ENCODE data around the gene AARS2.

AARS2 gene

DNA sequence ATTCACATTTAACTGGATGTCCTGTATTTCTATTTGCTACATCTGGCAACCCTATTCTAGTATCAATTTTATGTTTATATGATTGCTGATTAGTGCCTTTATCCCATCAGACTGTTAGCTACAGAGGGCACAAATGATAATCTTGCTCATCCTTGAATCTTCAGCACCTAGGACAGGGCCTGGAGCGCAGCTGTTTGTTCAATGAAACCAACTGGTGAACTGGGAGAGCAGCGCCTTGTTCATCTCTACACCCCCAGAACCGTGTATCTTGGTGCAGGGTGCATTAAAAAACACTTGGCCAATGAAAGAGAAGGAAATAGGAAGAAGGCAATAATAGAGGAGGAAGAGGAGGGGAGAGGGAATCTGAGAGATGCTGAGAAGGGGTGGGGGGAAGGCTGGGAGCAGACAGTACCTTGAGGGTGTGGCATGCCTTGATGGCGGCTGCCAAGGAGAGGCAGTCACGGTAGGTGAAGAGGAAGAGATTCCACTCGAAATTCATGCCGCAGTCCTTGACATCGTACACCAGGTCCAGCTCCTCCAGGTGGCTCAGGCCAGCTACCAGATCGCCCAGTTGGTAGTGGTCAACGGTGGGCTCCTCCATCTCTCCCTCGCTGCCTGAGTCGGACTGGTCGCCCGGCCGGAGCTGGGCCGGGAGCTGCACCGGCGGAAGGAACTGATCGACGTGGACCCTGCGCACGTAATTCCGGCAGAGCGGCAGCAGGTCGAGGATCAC lies 27.4 kb downstream of the AARS2 start:
- no peak for TF ChIP-seq EZH2phosphoT487 (IDR thresholded peaks at IDR 0.05; ENCODE audit: borderline replicate concordance, low read length)
- TF ChIP-seq, protein P1, sequence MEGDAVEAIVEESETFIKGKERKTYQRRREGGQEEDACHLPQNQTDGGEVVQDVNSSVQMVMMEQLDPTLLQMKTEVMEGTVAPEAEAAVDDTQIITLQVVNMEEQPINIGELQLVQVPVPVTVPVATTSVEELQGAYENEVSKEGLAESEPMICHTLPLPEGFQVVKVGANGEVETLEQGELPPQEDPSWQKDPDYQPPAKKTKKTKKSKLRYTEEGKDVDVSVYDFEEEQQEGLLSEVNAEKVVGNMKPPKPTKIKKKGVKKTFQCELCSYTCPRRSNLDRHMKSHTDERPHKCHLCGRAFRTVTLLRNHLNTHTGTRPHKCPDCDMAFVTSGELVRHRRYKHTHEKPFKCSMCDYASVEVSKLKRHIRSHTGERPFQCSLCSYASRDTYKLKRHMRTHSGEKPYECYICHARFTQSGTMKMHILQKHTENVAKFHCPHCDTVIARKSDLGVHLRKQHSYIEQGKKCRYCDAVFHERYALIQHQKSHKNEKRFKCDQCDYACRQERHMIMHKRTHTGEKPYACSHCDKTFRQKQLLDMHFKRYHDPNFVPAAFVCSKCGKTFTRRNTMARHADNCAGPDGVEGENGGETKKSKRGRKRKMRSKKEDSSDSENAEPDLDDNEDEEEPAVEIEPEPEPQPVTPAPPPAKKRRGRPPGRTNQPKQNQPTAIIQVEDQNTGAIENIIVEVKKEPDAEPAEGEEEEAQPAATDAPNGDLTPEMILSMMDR (IDR thresholded peaks at IDR 0.05; ENCODE audit: low read depth, low read length, poor library complexity, severe bottlenecking): no peak
- H3K4me2 ChIP-seq (ENCODE audit: low read length): no peak overlapping the region

DNA sequence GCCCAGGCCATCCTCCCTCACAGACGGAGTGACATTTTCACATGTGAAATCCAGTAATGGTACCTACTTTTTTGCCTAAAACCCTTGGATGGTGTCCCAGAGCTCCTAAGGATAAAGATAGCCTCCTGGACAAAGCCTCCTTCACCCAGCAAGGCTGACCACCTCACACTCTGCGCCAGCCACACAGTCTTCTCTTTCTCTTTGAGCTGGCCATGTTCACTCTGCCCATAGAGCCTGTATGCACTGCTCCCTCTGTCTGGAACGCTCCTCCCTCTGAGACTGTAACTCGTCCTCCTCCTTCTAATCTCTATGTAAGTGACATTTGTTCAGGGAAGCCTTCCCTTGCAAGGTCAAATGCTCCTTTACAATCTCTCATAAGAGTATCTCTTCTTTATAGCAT lies 28.3 kb downstream of the AARS2 start:
- Histone ChIP-seq H3K9me3 (ENCODE audit: control insufficient read depth, insufficient read depth, low read length) (no peaks in the 10 kb centered on the region), H3K27ac (ENCODE audit: low read depth, low read length) (no peak overlapping the region), H3K4me2 (ENCODE audit: low read length) (no peak overlapping the region), H3K27me3 (ENCODE audit: control insufficient read depth, low read length) (peaks cover 29% of the 10 kb centered on the region), H3F3A (ENCODE audit: control insufficient read depth, insufficient read depth) (no peaks in the 10 kb centered on the region), H4K20me1 (ENCODE audit: control insufficient read depth, insufficient read depth, low read depth, low read length) (no peaks in the 10 kb centered on the region), H3K36me3 (ENCODE audit: control insufficient read depth, low read length) (no peaks in the 10 kb centered on the region), H3K79me2 (ENCODE audit: control insufficient read depth, low read length) (no peaks in the 10 kb centered on the region), H3K9me2 (replicated peaks; ENCODE audit: control insufficient read depth, low read length) (no peaks in the 10 kb centered on the region), H3K4me3 (ENCODE audit: low read length) (no peak overlapping the region), H3K4me1 (ENCODE audit: control insufficient read depth, low read length) (no peaks in the 10 kb centered on the region)
- TF ChIP-seq, protein P1 (IDR thresholded peaks at IDR 0.05; ENCODE audit: low read depth, low read length, poor library complexity, severe bottlenecking): no peak
- TF ChIP-seq EZH2phosphoT487 (IDR thresholded peaks at IDR 0.05; ENCODE audit: borderline replicate concordance, low read length): no peak

More for the DNA sequence above, 27.4 kb downstream of the AARS2 start:
- no peaks in the 10 kb centered on the region for H3K4me1 ChIP-seq (ENCODE audit: control insufficient read depth, low read length)
- H4K20me1 ChIP-seq (ENCODE audit: control insufficient read depth, insufficient read depth, low read depth, low read length): no peaks in the 10 kb centered on the region
- no peaks in the 10 kb centered on the region for H3K79me2 ChIP-seq (ENCODE audit: control insufficient read depth, low read length)
- H3K27ac ChIP-seq (ENCODE audit: low read depth, low read length): no peak overlapping the region
- H3K9me3 ChIP-seq (ENCODE audit: control insufficient read depth, insufficient read depth, low read length): no peaks in the 10 kb centered on the region
- no peak overlapping the region for H3K4me3 ChIP-seq (ENCODE audit: low read length)
- H3K9me2 ChIP-seq (replicated peaks; ENCODE audit: control insufficient read depth, low read length): no peaks in the 10 kb centered on the region
- peaks cover 31% of the 10 kb centered on the region for H3K27me3 ChIP-seq (ENCODE audit: control insufficient read depth, low read length)
- H3K36me3 ChIP-seq (ENCODE audit: control insufficient read depth, low read length): no peaks in the 10 kb centered on the region
- H3F3A ChIP-seq (ENCODE audit: control insufficient read depth, insufficient read depth): no peaks in the 10 kb centered on the region

DNA sequence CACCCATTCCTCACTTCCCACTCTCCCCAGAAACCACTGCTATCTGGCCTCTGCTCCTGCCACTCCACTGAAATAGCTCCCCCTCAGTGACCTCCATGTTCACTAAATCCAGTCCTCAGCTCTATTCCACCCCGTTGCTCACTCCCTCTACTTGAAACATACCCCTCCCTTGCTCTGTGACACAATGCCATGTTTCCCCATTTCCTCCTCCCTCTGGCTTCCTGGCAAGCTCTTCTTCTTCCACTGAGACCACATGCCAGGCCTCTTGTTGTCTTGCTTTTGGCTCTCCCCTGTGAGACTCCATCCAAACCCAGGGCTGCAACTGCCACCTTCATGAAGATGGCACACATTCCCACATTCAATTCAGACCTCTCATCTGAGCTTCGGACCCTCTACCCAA lies 29.0 kb downstream of the AARS2 start:
- no peak overlapping the region for H3K4me3 ChIP-seq (ENCODE audit: low read length)

More for the DNA sequence above, 29.0 kb downstream of the AARS2 start:
- TF ChIP-seq EZH2phosphoT487 (IDR thresholded peaks at IDR 0.05; ENCODE audit: borderline replicate concordance, low read length): no peak
- TF ChIP-seq, protein P1 (IDR thresholded peaks at IDR 0.05; ENCODE audit: low read depth, low read length, poor library complexity, severe bottlenecking): no peak
- H3K36me3 ChIP-seq (ENCODE audit: control insufficient read depth, low read length): no peaks in the 10 kb centered on the region
- H3K9me3 ChIP-seq (ENCODE audit: control insufficient read depth, insufficient read depth, low read length): no peaks in the 10 kb centered on the region
- H3K4me1 ChIP-seq (ENCODE audit: control insufficient read depth, low read length): no peaks in the 10 kb centered on the region
- H4K20me1 ChIP-seq (ENCODE audit: control insufficient read depth, insufficient read depth, low read depth, low read length): no peaks in the 10 kb centered on the region
- H3K27me3 ChIP-seq (ENCODE audit: control insufficient read depth, low read length): peaks cover 29% of the 10 kb centered on the region
- no peaks in the 10 kb centered on the region for H3K9me2 ChIP-seq (replicated peaks; ENCODE audit: control insufficient read depth, low read length)
- no peaks in the 10 kb centered on the region for H3F3A ChIP-seq (ENCODE audit: control insufficient read depth, insufficient read depth)
- H3K4me2 ChIP-seq (ENCODE audit: low read length): no peak overlapping the region
- no peaks in the 10 kb centered on the region for H3K79me2 ChIP-seq (ENCODE audit: control insufficient read depth, low read length)
- H3K27ac ChIP-seq (ENCODE audit: low read depth, low read length): no peak overlapping the region
